GM13976 (cell line): Measurements from ENCODE around the gene G6PD.
"Not testable (repeated sequence)": the region's sequence is repeated elsewhere in the genome, so short reads cannot be mapped to it uniquely, and the experiment has no call there.

Experiments used
- DNase-seq: peaks from one replicate; pipeline ENCODE4 v3.0.0; 2012; ENCODE audit warnings: low spot score
- CTCF ChIP-seq: IDR thresholded peaks from 2 replicates; pipeline ENCODE4 v1.5.1; 2012; ENCODE audit warnings: borderline replicate concordance, mild to moderate bottlenecking; ENCODE audit not compliant: insufficient read depth; ENCODE audit errors: extremely low read depth, missing control alignments, control extremely low read depth
- in situ Hi-C: fragments of 300-500 bp; cut with MboI; formaldehyde crosslinking; loops from one replicate; pipeline ENCODE4 v1.12.0; 2022; ENCODE audit warnings: low sequenced_read_pairs, mixed read lengths, inconsistent platforms; ENCODE audit not compliant: unreplicated experiment

The G6PD gene

DNA sequence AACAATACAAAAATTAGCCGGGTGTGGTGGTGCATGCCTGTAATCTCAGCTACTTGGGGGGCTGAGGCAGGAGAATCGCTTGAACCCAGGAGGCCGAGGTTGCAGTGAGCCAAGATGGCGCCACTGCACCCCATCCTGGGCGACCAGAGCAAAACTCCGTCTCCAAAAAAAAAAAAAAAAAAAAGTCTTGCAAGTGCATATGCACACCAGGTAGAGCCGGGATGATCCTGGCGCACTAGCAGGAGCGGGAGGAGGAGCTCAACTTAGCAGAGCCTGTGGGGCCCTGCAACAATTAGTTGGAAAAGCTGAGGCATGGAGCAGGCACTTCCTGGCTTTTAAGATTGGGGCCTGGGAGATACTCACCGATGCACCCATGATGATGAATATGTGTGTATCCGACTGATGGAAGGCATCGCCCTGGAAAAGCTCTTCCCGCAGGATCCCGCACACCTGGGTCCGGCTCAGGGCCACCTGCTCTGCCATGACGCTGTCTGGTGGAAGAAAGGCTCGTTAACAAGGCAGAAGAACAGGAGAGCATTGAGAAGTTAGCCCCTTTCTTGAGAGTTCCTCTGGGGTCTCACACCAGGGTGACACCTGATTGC is 872 bp downstream of the G6PD start:
- DNase-seq: no peak
- in situ Hi-C loops: loop anchor here (25.0 kb wide), 1 partner anchor 533 kb away; the partner anchor contains the start of gene IRAK1
- no peak for TF ChIP-seq CTCF

- DNase-seq: no peak
- in situ Hi-C loops: loop anchor here (25.0 kb wide), 1 partner anchor 531 kb away; the partner anchor contains the start of gene IRAK1
- no peak for TF ChIP-seq CTCF
Measured at GRCh38 chrX:154542723-154543424, 3.8 kb downstream of the G6PD start.

DNA sequence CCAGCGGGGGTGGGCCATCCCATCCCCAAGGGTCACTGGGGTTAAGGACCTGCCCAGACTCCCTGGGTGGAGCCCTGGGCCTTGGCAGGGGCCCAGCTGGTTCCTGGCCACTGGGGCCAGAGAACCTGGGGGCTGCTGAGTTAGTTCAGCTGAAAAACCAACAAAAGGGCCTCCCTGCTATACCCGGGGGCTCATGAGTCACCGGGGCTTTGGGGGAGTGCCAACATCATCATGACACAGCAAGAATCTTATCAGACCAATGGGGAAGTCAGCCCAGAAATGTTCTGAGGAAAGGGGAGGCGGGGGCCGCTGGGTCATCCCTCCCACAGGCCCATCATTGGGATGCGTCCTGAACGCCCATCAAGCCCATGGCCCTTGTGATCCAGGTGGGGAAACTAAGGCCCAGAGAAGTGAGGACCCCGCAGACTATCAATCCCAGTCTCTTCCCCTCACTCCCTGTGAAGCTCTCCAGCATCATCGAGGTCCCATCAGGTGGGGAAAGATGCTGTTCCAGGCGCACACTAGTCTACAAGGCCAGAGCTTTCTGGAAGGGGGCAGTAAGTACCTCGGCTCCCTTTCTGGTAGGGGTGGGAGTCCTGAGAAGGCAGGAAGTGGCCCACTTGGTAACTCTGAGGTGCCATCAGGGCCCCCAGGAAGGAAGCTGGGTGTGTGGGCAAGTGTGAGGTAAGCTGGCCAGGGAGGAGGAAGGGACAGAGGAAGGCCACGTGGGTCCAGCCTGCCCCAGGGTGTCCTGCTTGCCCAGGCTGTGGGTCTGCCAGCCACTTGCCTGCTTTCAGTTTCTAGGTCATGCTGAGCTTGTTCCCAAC is 4.5 kb downstream of the G6PD start:
- no peak for DNase-seq
- no peak for TF ChIP-seq CTCF
- in situ Hi-C loops: loop anchor here (25.0 kb wide), 1 partner anchor 530 kb away; the partner anchor contains the start of gene IRAK1

GRCh38 chrX:154541589-154541895 is 5.1 kb downstream of the G6PD start:
- DNase-seq: no peak
- in situ Hi-C loops: loop anchor here (25.0 kb wide), 1 partner anchor 529 kb away; the partner anchor contains the start of gene IRAK1
- no peak for TF ChIP-seq CTCF

DNA sequence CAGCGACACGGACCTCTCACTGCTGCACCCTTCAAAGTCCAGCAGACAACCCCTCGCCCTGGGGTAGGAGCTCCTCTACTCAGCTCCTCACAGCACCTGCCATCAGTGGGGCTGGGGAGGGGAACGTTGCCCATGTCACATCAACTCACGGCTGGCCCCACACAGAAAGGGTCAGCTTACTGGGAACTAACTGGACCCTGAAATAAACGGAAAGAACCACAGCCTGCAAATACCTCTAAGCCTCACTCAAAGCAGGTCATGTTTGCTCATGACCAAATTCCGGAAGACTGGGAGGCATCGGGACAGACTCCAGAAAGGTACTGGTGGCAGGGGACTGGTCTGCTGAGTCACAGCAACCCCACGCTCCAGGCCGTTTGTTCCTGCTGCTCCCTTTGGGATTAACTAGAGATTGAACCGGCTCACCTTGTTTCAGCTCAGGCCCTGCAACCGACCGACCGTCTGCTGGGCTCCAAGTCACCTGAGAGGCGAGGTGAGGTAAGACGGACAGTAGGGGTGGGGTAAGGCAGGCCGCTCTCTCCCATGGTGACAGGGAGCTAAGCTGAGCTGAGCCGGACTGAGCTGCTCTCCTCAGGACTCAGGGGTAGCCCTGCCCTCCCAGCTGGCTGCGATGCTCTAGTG is 5.6 kb downstream of the G6PD start:
- DNase-seq: no peak
- in situ Hi-C loops: loop anchor here (25.0 kb wide), 1 partner anchor 529 kb away; the partner anchor contains the start of gene IRAK1
- no peak for TF ChIP-seq CTCF

DNA sequence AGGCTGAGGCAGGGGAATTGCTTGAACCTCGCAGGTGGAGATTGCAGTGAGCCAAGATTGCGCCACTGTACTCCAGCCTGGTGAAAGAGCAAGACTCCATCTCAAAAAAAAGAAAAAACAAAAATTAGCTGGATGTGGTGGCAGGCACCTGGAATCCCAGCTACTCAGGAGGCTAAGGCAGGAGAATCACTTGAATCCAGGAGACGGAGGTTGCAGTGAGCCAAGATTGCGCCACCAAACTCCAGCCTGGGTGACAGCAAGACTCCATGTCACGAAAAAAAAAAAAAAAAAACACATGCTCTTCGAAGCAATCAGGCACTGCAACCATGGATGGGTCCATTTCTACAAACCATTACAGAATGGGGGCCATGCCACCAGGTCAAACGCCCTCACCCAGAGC is 6.3 kb downstream of the G6PD start:
- not testable (repeated sequence) for DNase-seq
- in situ Hi-C loops: loop anchor here (25.0 kb wide), 1 partner anchor 528 kb away; the partner anchor contains the start of gene IRAK1
